ENCODE data around the gene PCK2. TPM values are rescaled to one million over a fixed set of nuclear protein-coding genes. Genes with fewer than 3 reads are reported as not detected.
A peak's percentile ranks its signal among the peaks of the same experiment; 100 is the strongest.

The PCK2 gene
- total and polyA plus RNA-seq, 12 donors = 4.4 to 37.0 (median 17.8) TPM

- Histone ChIP-seq H3K9me3 (replicated peaks in 1 of 3) (no peaks in the 10 kb centered on the region), H3K27ac (peak overlapping the region in 4 of 5 donors; percentile 83 to 91 (median 90)), H3K27me3 (no peaks in the 10 kb centered on the region), H3K36me3 (replicated peaks in 1 of 2) (peaks cover 0 to 11% of the 10 kb centered on the region in 2 donors), H3K4me1 (replicated peaks in 1 of 2) (peaks cover 4 to 21% of the 10 kb centered on the region in 2 donors), H3K4me3 (peak overlapping the region in 1 of 4 donors; percentile 82)
- WGBS, 4 donors = 49 to 67% (median 59%) methylated on average over 11 to 12 of the region's 12 CpGs
- DNase-seq = peak in 4 of 7 donors; percentile 30 to 72 (median 45)
- intact Hi-C loops (cut with DNase I) = no loop called here
- TF ChIP-seq, protein P1, sequence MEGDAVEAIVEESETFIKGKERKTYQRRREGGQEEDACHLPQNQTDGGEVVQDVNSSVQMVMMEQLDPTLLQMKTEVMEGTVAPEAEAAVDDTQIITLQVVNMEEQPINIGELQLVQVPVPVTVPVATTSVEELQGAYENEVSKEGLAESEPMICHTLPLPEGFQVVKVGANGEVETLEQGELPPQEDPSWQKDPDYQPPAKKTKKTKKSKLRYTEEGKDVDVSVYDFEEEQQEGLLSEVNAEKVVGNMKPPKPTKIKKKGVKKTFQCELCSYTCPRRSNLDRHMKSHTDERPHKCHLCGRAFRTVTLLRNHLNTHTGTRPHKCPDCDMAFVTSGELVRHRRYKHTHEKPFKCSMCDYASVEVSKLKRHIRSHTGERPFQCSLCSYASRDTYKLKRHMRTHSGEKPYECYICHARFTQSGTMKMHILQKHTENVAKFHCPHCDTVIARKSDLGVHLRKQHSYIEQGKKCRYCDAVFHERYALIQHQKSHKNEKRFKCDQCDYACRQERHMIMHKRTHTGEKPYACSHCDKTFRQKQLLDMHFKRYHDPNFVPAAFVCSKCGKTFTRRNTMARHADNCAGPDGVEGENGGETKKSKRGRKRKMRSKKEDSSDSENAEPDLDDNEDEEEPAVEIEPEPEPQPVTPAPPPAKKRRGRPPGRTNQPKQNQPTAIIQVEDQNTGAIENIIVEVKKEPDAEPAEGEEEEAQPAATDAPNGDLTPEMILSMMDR (IDR thresholded peaks at IDR 0.05) = no peak
- no peak for TF ChIP-seq POLR2A (IDR thresholded peaks at IDR 0.05)
These were observed 1.4 kb downstream of the PCK2 start for GRCh38 chr14:24095271-24096068.

DNA sequence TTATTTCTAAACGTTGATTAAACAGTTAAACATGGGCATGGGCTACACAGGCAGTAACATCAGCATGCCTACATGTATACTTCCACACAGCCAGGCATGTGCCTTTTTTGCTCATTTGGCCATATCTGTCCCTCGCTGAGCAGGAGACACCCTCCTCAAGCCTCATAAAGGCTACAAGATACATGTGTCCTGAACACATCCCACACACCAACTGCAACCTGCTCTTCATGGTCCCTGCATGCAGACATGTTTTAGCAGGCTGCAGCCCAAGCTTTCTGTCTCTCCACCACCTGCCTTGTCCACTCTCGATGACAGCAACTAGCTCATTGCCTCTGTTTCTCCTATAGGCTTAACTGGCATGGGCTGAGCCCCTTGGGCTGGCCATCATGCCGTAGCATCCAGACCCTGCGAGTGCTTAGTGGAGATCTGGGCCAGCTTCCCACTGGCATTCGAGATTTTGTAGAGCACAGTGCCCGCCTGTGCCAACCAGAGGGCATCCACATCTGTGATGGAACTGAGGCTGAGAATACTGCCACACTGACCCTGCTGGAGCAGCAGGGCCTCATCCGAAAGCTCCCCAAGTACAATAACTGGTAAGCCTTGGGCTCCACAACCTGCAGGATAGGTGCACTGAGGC lies 2.6 kb downstream of the PCK2 start:
- peaks cover 4 to 21% of the 10 kb centered on the region in 2 donors for H3K4me1 ChIP-seq (replicated peaks in 1 of 2)
- 85 to 96% (median 93%) methylated on average over 8 of the region's 8 CpGs for WGBS, 4 donors
- TF ChIP-seq POLR2A (IDR thresholded peaks at IDR 0.05) = no peak
- TF ChIP-seq, protein P1 (IDR thresholded peaks at IDR 0.05) = no peak
- DNase-seq = no peak
- no peak overlapping the region for H3K27ac ChIP-seq
- no peaks in the 10 kb centered on the region for H3K9me3 ChIP-seq (replicated peaks in 1 of 3)
- peaks cover 0 to 11% of the 10 kb centered on the region in 2 donors for H3K36me3 ChIP-seq (replicated peaks in 1 of 2)
- H3K27me3 ChIP-seq = no peaks in the 10 kb centered on the region
- H3K4me3 ChIP-seq = no peak overlapping the region
- intact Hi-C loops (cut with DNase I) = no loop called here

DNA sequence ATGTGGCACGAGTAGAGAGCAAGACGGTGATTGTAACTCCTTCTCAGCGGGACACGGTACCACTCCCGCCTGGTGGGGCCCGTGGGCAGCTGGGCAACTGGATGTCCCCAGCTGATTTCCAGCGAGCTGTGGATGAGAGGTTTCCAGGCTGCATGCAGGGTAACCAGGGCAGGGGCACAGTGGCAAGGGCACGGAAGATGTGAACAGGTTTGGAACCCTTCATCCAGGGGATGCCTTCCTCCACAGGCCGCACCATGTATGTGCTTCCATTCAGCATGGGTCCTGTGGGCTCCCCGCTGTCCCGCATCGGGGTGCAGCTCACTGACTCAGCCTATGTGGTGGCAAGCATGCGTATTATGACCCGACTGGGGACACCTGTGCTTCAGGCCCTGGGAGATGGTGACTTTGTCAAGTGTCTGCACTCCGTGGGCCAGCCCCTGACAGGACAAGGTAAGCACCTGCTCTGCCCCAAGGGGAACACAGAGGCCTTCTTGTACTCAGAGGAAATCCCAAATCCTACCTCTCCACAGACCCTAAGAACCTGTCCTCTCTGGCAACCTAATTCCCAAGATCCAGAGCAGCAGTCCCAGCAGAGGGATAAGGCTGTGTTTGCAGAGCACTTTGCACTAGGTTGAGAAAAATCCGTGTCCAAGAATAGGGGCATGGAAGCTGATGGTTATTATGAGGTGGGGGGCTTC lies 4.3 kb downstream of the PCK2 start:
- no peak overlapping the region for H3K4me3 ChIP-seq
- WGBS, 4 donors = 95 to 97% (median 97%) methylated on average over 11 to 16 of the region's 16 CpGs
- TF ChIP-seq, protein P1 (IDR thresholded peaks at IDR 0.05) = no peak
- no peak for TF ChIP-seq POLR2A (IDR thresholded peaks at IDR 0.05)
- no peak for DNase-seq
- H3K4me1 ChIP-seq (replicated peaks in 1 of 2) = peaks cover 4 to 18% of the 10 kb centered on the region in 2 donors
- no peak overlapping the region for H3K27ac ChIP-seq
- intact Hi-C loops (cut with DNase I) = no loop called here
- H3K36me3 ChIP-seq (replicated peaks in 1 of 2) = peaks cover 0 to 11% of the 10 kb centered on the region in 2 donors
- no peaks in the 10 kb centered on the region for H3K9me3 ChIP-seq (replicated peaks in 1 of 3)
- no peaks in the 10 kb centered on the region for H3K27me3 ChIP-seq

Data from adrenal gland (tissue), 12 donors.